ENCODE results near the gene ITM2B.
"Not testable (repeated sequence)": the region's sequence is repeated elsewhere in the genome, so short reads cannot be mapped to it uniquely, and the experiment has no call there.

ITM2B gene

GRCh38 chr13:48233046-48233888 lies at the start of gene ITM2B:
ITM2B (plus strand) TSS chr13:48233206; CDS start chr13:48233361, 155 bp downstream.
- peak; percentile 56 for DNase-seq (ENCODE audit: low read depth)

DNA sequence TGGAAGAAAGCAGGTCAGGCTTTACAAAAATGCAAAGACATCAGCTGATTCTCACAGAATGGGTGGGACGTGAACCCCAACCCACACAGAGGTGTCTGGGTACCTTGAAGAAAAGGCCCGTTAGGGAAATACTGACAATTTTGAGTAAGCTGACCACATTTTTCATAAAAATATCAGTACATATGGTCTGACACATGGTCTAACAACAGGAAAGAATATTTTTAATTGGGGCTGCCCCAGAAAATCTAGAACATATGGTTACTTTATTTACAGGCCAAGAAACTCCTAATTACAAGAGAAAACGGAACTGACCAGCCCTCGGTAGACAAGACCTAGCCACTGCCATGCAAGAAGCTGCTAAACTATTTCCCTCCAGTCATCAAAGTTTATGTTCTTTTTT lies 48.7 kb upstream of the ITM2B start:
- DNase-seq (ENCODE audit: low read depth), result no peak

- no peak for DNase-seq (ENCODE audit: low read depth)
Observed at GRCh38 chr13:48185018-48185417, 48.0 kb upstream of the ITM2B start.

DNA sequence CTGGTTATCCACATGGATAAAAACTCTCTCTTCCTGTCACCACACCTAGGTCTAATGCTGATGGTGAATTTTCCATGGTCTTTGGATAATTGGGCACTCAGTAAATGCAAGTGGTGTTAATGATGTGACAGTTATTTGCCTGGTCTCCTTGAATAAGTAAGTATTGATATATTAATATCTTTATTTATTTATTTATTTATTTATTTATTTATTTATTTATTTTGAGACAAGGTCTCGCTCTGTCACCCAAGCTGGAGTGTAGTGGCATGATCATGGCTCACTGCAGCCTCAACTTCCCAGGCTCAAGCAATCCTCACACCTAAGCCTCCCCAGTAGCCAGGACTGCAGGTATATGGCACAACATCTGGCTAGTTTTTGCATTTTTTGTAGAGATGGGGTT lies 46.3 kb upstream of the ITM2B start:
- no peak for DNase-seq (ENCODE audit: low read depth)

- DNase-seq (ENCODE audit: low read depth), result no peak
Observed at GRCh38 chr13:48188131-48188530, 44.9 kb upstream of the ITM2B start.

- no peak for DNase-seq (ENCODE audit: low read depth)
Observed at GRCh38 chr13:48188601-48189000, 44.4 kb upstream of the ITM2B start.

DNA sequence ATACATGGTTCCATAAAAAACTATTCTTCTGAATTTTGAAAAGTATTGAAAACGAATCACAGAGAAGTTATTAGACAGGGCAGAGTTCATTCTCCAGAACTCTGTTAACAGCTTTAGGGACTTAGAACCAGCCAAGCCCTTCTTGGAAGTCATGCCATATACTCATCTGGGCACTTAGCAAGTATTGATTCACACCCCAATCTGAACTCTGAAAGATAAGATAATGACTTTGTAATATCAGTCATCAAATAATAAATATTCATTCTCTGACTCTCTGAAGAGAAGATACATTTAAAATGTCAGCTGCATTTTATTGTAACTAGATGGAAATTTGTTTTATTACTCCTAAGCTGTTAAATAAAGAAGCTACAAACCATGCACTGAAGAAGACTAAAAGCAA lies 43.8 kb upstream of the ITM2B start:
- DNase-seq (ENCODE audit: low read depth), result no peak

- no peak for DNase-seq (ENCODE audit: low read depth)
Observed at GRCh38 chr13:48192411-48192935, 40.5 kb upstream of the ITM2B start.

GRCh38 chr13:48194379-48194754 lies 38.6 kb upstream of the ITM2B start:
- no peak for DNase-seq (ENCODE audit: low read depth)

- DNase-seq (ENCODE audit: low read depth), result no peak
Observed at GRCh38 chr13:48199404-48199946, 33.5 kb upstream of the ITM2B start.

DNA sequence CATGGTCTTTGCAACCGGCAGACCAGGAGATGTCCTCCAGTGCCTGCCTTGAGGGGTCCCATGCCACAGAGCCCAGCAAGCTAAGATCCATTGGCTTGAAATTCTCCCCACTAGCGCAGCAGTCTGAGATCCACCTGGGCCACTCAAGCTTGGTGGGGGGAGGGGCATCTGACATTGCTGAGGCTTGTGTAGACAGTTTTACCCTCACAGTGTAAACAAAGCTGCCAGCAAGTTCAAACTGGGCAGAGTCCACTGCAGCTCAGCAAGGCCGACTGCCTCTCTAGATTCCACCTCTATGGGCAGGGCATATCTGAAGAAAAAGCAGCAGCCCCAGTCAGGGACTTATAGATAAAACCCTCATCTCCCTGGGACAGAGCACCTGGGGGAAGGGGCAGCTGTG lies 32.0 kb upstream of the ITM2B start:
- no peak for DNase-seq (ENCODE audit: low read depth)

GRCh38 chr13:48207207-48207606 lies 25.8 kb upstream of the ITM2B start:
- not testable (repeated sequence) for DNase-seq (ENCODE audit: low read depth)

GRCh38 chr13:48210178-48210577 lies 22.8 kb upstream of the ITM2B start:
- DNase-seq (ENCODE audit: low read depth), result no peak

GRCh38 chr13:48214519-48215121 lies 18.4 kb upstream of the ITM2B start:
- DNase-seq (ENCODE audit: low read depth), result peak; percentile 6

- not testable (repeated sequence) for DNase-seq (ENCODE audit: low read depth)
Observed at GRCh38 chr13:48215511-48216203, 17.3 kb upstream of the ITM2B start.

DNA sequence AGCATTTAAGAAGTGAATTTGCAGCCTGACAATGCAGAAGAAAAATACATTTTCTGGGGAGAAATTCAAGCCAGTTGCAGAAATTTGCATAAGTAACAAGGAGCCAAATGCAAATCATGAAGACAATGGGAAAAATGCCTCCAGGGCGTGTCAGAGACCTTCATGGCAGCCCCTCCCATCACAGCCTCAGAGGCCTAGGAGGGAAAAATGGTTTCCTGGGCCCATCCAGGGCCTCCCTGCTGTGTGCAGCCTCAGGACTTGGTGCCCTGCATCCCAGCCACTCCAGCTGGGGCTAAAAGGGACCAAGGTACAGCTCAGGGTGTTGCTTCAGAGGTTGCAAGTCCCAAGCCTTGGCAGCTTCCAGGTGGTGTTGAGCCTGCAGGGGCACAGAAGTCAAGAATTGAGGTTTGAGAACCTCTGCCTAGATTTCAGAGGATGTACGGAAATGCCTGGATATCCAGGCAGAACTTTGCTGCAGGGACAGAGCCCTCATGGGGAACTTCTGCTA lies 16.7 kb upstream of the ITM2B start:
- no peak for DNase-seq (ENCODE audit: low read depth)

GRCh38 chr13:48220592-48220980 lies 12.4 kb upstream of the ITM2B start:
- DNase-seq (ENCODE audit: low read depth), result no peak

GRCh38 chr13:48220981-48221685 lies 11.9 kb upstream of the ITM2B start:
- no peak for DNase-seq (ENCODE audit: low read depth)

- no peak for DNase-seq (ENCODE audit: low read depth)
Observed at GRCh38 chr13:48221686-48222187, 11.3 kb upstream of the ITM2B start.

- DNase-seq (ENCODE audit: low read depth), result no peak
Observed at GRCh38 chr13:48222358-48223301, 10.4 kb upstream of the ITM2B start.

All from stimulated activated CD8-positive, alpha-beta memory T cell treated with anti-CD3 and anti-CD28 coated beads, Interleukin-12 subunit alpha, Interleukin-12 subunit beta, amount 100 ng/mL, for 4 hours (primary cell).